ENCODE measurements around the gene PCDH9. TPM values are rescaled to one million over a fixed set of nuclear protein-coding genes. Genes with fewer than 3 reads are reported as not detected.

PCDH9 gene
- total RNA-seq, 4 donors from 2014 or later = 5.7 to 12.9 (median 6.8) TPM

DNA sequence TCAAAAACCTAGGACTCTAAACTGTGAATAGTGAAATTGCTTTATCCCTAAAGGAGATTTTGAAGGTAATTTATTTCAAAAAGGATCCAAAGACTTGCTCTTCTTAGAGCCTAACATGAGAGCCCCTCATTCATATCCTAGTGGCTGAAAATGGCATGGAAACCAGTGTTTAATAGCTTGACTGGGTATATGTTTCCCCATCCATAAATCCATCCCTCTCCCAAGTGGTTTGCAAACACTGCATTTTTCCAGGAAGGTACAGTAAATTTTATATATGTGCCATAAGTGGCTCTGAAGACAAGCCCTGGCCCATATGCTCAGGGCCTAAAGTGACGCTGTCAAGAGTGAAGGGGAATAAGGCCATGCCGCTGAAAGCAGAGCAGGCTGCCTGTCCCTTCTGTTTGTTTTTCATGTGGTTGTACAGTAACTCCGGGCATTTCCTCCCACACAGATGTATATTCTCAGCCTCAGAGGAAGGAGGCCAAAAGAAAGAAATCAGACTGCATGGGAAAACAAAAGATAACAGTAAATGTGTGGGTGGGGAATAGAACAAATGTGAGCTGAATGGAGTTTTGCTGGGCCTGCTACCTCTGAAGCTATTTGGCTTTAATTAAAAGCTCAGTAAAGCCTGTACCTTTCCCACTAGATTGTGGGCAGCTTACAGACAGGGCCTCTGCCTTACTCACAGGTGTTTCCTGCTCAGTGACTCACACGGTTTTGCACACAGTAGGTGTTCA is 181.9 kb downstream of the PCDH9 start:
- ATAC-seq (ENCODE audit: low FRiP score) (no peak), DNase-seq (ENCODE audit: low spot score) (no peak)
- no peak for TF ChIP-seq CTCF (IDR thresholded peaks at IDR 0.05)

GRCh38 chr13:67045357-67045756 is 184.8 kb downstream of the PCDH9 start:
- no peak for ATAC-seq (ENCODE audit: low FRiP score)
- no peak for DNase-seq (ENCODE audit: low spot score)
- TF ChIP-seq CTCF (IDR thresholded peaks at IDR 0.05) = no peak

- no peak for TF ChIP-seq CTCF (IDR thresholded peaks at IDR 0.05)
- ATAC-seq (ENCODE audit: low FRiP score) (no peak), DNase-seq (ENCODE audit: low spot score) (no peak)
These were observed 186.2 kb downstream of the PCDH9 start for GRCh38 chr13:67043901-67044300.

- no peak for DNase-seq (ENCODE audit: low spot score)
- no peak for ATAC-seq (ENCODE audit: low FRiP score)
- TF ChIP-seq CTCF (IDR thresholded peaks at IDR 0.05) = no peak
These were observed 187.6 kb downstream of the PCDH9 start for GRCh38 chr13:67042556-67042955.

DNA sequence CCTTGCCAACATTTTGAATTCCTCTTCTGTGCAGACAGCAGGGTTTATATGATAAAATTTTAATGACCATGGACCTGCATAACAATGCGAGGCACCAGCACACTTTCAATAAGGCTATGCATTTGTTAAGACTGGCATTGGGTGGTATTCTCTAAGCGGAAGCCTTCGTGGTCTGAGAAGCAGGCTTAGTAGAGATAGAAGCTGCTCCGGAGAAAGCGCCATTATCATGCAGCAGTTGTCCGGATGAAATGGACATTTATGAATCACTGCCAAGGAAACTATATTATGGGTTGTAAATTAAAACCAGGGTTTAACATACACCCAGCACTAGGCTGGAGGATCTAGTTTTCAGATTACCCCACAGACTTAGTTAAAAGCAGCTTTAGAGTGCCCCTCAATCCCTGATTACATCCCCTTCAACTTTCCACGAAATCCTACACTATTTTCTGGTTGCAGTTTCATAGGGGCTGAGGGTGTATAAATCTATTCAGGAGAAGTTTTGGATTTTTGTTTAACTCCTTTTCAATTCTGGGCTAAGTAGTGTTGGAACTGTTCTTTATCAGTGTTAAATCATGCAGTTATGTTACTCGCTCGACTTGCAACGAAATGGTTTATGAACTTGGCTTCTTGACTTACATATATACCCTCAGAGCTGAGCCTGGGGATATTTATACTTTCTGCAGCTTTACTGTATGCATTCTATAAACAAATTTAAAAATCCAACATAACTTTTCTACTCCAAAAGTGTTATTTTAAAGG is 193.3 kb downstream of the PCDH9 start:
- DNase-seq (ENCODE audit: low spot score) (no peak), ATAC-seq (ENCODE audit: low FRiP score) (no peak)
- no peak for TF ChIP-seq CTCF (IDR thresholded peaks at IDR 0.05)

- no peak for DNase-seq (ENCODE audit: low spot score)
- ATAC-seq (ENCODE audit: low FRiP score) = no peak
- TF ChIP-seq CTCF (IDR thresholded peaks at IDR 0.05) = no peak
These were observed 197.0 kb downstream of the PCDH9 start for GRCh38 chr13:67033170-67033569.

Data from omental fat pad (tissue), 4 donors.